ENCODE measurements around the gene MYT1.
A peak's percentile ranks its signal among the peaks of the same experiment; 100 is the strongest.
"Not testable (repeated sequence)": the region's sequence is repeated elsewhere in the genome, so short reads cannot be mapped to it uniquely, and the experiment has no call there.

The MYT1 gene

DNA sequence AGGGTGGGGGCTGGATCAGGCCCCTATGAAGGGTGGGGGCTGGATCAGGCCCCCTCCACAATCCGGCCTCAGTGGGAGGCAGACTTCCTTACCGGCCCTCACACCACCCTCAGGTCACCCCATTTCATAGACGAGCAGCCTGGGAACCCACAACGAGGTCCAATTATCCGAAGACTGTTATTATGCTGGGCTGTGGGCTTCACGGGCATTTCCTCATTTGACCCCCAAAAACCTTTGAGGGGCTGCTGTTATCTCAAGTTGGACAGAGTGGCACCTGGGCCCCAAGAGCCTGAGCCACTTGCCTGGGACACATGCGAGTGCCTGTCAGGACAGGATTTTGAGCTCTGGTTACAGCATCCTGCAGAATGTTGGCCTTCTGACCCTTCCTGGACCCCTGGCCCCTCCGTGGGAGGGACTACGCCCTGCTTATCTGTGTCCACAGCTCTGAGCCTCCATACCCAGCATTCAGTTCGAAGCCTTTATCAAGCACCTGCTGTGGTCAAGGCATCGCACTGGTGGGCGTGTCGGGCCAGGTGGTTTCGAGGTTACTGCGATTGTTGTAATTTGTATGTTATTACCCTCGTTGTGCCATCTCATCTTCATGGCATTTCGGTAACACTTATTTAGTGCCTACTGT, 56.8 kb downstream of the MYT1 start:
- DNase-seq = no peak

DNA sequence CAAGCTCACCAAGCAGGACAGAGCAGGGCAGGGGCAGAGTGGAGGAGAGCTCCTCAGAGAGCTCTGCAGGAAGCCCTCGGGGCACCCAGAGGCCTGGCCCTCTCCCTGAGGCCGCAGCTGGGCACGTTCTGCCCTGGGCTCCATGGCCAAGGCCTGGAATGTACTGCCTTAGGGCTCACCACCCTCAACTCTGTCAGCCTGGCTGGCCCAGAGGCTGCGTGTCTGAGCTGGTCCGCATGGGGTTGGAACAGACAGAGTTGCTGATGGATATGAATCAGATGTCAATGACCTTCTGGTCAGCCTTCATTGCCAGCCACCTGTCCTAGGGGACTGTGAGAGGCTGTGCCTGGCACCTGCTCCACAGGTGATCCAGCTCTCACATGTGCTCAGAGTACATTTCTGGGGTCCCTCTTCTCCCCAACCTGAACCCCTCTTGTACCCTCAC, 58.1 kb downstream of the MYT1 start:
- DNase-seq = no peak

DNA sequence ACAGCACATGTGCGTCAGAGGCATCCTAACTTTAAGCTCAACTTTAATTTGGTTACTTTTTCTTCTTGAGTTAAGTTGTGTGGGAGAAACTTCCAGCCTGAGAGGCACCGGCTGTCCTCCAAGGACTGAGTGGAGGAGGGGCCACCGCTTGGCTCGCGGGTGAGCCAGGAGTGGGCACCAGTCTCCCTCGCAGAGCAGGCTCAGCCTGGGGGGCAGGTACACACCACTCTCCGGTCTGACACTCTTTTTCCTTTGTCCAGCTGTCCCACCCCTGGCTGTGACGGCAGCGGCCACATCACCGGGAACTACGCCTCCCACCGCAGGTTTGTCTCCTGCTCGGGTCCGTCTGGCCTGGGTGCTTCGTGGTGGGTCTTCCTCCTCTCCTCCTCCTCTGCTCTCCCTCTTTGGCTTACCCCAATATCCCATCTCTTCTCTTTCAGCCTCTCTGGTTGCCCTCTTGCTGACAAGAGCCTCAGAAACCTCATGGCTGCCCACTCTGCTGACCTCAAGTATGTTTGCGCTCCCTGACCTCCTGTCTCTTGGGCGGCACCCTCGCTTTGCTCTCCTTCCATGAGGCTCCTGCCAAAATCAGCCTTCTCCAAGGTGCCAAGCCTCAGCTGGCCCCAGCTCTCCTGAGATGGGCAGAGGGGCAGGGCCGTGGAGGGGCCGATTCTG, 58.7 kb downstream of the MYT1 start:
- no peak for DNase-seq

DNA sequence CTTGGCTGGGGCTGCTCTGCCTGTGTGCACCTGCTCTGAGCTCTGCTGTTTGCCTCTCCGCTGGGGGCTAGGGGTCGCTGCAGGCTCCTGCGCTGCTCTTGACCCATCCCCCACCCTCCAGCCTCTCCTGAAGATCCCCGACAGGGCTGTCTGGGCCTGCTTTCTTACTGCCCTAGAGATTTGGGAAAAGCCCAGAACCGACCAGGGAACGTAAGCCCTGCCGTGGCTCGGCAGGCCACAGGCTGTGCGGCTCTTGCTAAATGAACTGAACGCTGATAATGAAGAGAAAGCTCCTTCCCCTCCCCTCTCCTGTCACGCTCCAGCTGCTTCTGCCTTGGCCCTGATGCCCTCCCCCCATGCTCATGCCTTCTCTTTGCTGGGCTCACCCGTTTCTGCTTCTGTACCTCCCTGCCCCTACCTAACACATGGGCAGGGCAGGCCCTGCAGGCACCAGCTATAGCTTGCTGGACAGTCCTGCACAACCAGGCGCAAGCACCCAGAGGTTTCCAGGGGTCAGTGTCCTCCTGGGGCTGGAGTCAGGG, 59.3 kb downstream of the MYT1 start:
- DNase-seq = peak; percentile 78

DNA sequence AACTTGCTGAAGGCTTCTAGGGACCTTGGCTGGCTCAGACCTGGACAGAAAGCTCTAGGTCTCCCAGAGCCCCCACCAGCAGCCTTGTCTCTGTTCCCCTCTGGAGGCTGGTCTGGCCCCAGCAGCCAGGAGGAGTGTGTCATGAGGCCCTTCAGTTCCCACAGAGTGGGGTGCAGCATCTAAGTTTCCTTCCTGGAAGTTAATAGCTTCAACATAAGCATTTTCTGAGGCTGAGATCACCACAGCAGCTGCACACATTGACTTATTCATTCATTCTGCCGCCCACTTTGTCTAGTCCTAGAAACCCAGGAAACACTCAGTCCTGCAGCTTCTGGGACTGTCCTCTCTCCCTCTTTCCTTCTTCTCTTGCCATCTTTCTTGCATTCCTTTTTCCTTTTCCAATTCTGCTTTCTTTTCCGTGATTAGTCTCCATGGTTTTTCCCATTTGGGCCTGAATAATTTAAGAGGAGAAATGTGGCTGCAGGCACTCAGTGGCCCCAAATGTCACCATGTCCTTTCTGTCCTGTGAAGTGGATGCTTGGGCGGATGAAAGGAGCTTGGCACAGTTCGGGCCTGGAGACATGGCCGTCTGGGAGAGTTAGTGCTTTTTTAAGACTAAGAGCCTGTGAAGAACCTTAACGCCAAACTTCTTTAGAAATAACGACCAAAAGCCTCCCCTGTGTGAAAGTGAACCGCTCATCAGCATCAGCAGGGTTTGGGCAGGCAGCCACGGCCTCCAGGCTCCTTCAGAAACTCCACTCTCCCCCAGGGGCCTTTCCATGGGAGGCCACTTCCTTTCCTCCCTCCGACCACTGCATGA, 60.3 kb downstream of the MYT1 start:
- peak; percentile 82 for DNase-seq

DNA sequence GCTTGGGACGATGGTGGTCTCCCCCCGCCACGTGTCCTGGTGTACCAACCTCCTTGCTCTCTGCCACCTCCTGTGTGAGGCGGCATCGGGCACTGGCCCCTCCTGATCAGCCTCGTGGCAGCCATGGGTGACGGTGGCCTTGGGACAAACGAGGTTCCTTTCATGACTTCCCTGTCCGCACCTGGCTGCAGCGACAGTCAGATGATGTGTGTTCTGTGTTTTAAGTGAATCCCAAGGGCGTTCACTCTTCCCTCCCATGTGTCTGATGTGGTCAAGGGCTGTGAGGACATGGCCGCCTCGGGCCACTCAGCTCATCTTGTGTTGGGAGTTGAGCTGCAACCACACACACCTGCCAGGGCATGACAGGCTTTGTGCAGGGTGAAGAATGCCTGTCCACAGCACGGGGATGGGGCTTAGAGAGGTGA, 60.9 kb downstream of the MYT1 start:
- no peak for DNase-seq

DNA sequence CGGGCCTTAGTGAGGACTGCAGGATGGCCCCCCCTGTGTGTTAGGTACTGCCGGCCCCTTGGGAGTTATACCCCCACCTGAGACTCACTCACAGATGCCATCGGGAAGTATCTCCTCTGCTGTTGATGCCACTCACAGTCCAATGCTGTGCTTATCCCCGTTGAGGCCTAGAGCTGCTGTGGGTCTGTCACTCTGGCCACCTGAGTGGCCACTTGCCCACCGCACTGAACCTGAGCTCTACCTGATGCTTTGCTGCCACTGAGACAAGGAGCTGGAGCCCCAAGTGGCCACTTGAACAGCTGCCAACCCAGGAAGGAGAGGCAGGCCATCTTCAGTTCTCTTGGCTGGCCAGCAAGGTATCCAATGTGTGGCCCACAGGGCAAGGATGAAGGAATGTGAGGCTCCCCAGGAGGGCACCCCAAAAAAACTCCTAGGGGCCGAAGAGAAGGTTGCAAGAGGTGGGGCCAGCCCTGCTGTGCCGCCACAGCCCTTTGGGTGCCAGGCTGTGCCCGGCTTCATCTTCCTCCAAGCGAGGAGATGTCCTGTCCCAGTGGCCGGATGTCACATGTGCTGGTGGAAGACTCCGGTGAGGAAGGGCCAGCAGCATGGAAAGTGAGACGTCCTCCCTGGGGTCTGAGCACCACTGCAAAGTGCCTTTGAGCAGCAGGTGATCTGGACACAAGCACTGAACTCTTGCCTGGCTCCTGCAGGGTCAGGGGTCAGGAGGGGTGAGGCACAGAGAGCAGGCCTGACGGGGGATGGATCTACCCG, 61.8 kb downstream of the MYT1 start:
- no peak for DNase-seq

DNA sequence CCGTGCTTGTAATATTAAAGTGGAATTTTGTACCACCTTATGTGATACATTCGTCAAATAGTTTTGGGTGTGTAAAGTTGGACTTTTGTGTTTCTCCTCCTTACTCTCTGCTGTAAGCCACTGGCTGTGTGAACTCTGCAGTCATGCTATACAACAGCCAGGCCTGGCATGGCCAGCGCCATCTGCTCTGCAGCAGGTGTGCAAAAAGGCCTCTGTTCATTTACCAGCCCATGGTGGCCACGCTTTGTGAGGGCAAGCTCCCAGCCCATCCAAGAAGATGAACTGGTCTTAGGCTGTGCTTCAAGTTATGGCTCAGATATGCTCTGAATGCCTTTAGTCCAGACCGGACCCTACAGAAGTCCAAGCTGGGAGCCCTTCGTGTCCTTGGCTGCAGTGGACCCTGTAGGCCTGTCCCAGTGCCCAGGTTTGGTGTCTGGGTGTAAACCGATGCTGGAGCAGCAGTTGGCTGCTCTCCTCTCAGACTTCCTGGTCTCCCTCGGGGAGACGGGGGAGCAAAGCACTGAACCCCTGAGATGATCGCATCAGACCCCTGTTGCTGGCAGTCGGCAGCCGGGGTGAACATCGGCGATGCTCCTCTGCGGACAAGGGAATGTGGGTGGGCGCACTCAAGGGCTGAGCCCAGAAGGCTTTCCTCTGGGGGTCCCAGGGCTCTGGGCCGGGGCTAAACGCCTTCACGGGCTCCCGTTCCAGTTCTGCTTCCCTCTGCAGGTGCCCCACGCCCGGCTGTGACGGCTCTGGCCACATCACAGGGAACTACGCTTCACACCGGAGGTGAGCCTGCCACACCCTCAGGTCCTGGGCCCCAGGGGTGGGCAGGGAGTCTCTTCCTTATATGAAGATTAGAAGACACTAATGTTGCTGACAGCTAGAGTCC, 62.7 kb downstream of the MYT1 start:
- DNase-seq = no peak

DNA sequence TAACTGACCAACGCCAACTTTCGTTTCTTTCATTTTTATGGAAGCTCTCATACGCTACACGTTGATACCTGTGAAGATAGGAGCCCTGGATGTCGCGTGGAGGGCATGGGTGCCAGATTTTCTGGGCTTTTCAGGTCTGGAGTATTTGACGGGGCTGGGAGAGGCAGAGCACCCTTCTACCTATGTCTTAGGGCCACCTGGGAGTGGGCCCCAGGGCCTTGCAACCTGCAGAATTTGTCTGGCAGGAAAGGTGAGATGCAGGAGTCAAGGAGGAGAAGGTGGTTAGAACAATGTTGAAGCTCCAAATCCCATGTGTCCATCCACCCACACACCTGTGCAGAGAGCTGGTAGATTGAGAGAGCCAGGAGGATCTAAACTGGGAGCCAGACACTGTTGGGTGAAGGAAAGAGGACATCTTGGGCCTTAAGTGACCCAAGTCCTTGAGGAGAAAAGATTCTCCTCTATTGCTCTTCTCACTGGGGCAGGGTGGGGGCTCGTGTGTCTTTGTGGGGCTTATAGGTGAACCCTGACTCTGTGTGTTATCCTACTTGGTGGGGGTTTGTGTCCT, 63.9 kb downstream of the MYT1 start:
- DNase-seq = no peak

DNA sequence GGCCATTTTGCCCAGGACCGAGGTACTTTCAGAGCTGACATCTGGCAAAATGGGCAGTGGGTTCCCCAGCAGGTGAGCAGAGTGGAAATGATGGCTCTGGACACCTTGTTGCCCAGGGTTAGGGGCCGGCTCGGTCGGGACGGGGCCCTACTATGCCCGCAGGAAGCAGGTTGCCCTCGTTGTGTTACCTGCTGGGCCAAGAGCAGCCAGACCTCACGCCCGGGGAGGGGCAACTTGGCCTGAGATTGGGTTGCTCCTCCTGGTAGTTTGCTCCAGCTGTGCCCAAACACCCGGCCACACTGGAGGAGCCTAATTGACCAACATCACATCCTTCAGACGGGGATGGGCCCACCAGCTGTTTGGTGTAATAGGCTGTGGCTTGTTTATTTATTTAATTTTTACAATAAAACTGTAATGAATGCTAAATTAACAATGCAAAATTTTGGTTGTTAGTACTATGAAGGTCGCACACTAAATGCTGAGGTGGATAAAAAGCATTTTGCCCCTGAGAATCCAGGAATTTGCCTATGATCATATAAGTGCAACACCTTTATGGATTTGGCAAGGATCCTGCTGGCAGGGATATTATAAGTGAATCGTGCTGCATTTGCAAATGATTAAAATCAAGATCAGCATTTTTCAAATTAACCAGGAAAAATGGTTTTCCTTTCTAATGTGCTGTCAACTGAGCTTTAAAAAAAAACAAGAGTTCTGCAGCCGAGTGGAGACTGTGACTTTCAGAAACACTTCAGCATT, 64.7 kb downstream of the MYT1 start:
- no peak for DNase-seq

DNA sequence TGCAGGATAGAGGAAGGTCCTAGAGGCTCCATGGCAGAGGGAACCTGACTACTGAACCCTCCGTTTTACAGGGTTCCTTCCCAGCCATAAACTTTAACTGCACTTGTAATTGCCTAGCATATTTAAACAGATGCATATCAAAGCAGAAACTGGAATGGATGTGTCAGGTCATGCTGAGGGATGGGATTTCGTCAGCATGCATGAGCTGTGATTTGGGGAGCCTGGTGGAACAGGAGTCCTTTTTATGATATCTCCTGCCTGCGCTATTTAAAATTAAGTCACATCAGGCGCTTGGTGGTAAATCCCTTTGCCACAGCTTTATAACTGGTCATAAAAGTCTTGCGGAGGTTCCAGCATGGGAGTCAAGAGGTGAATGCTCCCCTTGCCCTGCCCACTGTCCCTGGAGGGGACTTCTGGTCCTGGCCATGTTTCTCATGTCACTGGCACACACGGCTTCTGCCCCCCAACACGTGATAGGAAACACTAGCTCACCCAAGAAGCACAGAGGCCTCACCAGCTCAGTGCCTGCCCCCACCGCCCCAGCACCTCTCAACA, 65.3 kb downstream of the MYT1 start:
- DNase-seq = no peak

DNA sequence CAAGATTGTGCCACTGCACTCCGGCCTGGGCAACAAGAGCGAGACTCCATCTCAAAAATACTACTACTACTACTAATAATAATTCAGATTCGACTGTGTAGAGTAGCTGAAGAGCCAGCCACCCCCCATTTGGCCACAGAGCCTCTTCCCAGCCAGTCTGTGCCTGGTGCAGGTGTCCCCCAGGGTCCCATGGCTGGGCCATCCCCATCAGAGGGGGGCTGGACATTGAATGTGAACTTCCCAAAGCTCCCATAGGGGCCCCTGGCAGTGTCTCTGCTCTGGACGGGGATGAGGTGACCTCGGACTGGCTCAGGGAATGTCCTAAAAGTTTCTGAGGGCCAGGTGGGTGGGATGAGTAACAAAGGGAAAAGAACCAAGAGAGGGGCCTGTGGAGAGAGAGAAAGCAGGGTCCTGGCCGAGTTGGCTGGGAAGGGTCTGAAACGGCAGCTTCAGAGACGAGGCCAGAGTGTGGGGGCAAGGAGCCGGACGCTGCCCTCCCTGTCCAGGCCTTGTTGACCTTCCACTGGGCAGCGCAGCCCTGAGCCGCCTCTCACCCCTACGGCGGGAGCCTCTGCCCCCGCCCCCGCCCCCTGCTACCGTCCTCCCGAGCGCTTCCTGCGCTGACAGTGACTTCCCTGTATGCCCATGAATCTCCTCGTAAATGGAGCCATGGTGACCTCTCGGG, 66.4 kb downstream of the MYT1 start:
- DNase-seq = no peak

DNA sequence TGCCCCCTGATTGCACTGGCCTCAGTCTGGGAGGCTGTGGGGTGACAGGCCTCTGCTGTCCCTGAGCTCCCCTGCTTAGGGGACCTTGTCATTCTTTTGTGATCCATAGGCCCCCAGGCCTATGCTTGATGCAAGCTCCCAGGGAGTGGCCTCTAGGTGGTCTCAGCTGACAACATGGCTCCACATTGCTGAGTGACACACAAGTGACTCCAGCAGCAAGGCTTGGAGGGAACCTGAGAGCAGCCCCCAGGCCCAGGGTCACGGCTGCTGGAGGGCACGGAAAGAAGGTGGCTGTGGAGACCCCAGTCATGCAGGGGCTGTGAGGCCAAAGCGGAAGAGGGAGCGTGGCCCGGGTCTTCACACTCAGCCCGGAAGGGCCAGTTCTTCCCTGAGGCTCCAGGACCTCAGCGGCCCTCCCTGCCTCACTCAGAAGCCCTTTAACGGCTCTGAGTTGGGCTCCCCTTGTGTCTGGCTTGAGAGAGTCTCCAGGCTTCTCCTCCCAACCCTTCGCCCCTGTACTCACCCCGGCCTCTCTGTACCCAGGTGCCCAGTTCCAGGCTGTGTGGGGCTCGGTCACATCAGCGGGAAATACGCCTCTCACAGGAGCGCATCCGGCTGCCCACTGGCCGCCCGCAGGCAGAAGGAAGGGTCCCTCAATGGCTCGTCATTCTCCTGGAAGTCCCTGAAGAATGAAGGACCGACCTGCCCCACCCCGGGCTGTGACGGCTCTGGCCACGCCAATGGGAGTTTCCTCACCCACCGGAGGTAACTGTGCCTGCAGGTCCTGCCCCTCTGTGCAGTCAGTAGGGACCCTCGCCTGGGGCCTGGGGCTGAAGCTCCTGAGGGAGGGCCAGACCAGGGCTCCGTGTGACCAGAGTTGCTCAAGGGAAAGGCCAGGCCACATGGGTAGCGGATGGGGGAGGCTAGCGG, 67.6 kb downstream of the MYT1 start:
- no peak for DNase-seq

DNA sequence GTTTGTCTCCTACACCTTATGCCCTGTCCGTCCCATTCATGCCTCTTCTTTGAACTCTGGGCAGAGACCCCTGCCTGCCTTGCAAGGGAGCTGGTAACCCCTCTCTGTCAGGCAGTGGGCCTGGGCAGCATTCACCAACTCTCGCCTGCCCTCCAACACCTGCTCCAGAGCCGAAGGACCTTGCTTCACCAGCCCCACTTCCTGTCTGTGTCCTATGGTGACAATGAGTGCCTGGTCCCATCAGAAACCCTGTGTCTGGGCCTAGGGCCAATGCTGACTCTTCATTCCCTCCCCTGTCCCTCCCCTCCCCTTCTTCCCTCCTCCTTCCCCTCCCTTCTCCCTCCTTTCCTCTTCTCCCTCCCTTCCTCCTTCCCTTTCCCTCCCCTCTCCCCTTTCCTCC, 68.5 kb downstream of the MYT1 start:
- DNase-seq = no peak

DNA sequence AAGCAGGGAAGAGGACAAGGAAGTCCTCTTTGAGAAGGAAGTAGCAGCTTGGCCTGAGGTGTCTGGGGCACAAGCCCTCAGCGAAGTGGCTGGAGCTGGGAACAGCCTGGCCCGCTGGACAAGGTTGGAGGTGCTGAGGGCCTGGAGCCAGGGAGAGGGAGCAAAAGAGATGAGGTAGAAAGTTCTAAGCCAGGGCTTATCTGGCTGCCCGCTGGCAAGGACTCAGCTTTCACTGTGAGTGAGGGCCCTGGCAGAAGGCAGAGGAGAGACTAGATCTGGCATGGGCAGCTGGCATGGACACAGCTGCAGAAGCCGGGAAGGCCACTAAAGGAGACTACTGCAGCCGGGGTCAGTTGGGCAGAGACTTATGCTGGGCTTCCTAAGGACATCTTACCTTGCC, 69.5 kb downstream of the MYT1 start:
- DNase-seq = no peak

DNA sequence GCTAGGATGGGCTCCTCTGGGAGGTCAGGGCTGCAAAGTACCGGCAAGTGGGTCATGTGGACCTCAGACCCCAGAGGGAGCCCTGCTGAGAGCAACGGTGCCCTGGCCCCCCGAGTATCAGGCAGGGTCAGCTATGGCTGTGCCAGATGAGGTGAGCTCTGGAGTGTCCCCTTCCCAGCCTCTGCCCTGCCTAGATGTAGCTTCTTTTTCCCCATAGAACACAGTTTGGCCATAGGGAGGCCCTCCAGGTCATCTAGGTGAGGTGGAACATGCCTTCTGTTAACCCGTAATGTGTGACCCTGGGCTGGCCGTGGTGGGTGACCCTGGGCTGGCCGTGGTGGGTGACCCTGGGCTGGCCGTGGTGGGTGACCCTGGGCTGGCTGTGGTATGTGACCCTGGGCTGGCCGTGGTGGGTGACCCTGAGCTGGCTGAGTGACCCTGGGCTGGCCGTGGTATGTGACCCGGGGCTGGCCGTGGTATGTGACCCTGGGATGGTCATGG, 70.1 kb downstream of the MYT1 start:
- no peak for DNase-seq

DNA sequence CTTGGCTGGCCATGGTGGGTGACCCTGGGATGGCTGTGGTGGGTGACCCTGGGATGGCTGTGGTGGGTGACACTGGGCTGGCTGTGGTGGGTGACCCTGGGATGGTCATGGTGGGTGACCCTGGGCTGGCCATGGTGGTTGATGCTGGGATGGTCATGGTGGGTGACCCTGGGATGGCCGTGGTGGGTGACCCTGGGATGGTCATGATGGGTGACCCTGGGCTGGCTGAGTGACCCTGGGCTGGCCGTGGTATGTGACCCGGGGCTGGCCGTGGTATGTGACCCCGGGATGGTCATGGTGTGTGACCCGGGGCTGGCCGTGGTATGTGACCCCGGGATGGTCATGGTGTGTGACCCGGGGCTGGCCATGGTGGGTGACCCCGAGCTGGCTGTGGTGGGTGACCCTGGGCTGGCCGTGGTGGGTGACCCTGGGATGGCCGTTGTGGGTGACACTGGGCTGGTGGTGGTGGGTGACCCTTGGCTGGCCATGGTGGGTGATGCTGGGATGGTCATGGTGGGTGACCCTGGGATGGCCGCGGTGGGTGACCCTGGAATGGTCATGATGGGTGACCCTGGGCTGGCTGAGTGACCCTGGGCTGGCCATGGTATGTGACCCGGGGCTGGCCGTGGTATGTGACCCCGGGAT, 70.8 kb downstream of the MYT1 start:
- not testable (repeated sequence) for DNase-seq

Data from 8988T (cell line).